Peyer's patch (tissue), 4 donors: Measurements from ENCODE around the gene HSD11B2. TPM values are rescaled to one million over a fixed set of nuclear protein-coding genes. Genes with fewer than 3 reads are reported as not detected.

ENCODE experiments used
- DNase-seq, 3 donors: peaks; one replicate each; pipeline ENCODE4 v3.0.0-alpha.2; 2017 to 2019
- H3K27ac ChIP-seq, 4 donors: fragments of 200-600 bp; sonication (generic); one replicate each; pipeline ENCODE4 v1.5.1; 2016 to 2019
- H3K27me3 ChIP-seq, 2 donors: fragments of 200-600 bp; sonication (generic); one replicate each; pipeline ENCODE4 v1.5.1; 2019
- H3K36me3 ChIP-seq, 3 donors: fragments of 200-600 bp; sonication (generic); one replicate each; pipeline ENCODE4 v1.5.1; 2016 to 2019
- H3K4me1 ChIP-seq, 4 donors: fragments of 200-600 bp; sonication (generic); one replicate each; pipeline ENCODE4 v1.5.1; 2016 to 2019
- H3K4me3 ChIP-seq, 4 donors: fragments of 200-600 bp; sonication (generic); 1 replicate in 3 of 4; 2 replicates in 1 of 4; pipeline ENCODE4 v1.5.1; 2016 to 2019; ENCODE audit warnings: mild to moderate bottlenecking in 1 of 4
- H3K9me3 ChIP-seq, 4 donors: fragments of 200-600 bp; sonication (generic); one replicate each; pipeline ENCODE4 v1.5.1; 2016 to 2019; ENCODE audit warnings: mild to moderate bottlenecking in 1 of 4
- POLR2A ChIP-seq, 2 donors: fragments of 450-650 bp; IDR thresholded peaks; one replicate each; pipeline ENCODE4 v1.5.1; 2017; ENCODE audit warnings: antibody characterized with exemption in 2 of 2, mild to moderate bottlenecking in 2 of 2, moderate library complexity in 2 of 2
- total RNA-seq, 4 donors: library from RNA; depleted of rRNA; stranded (reverse); fragments of >200 nt; gene quantifications; one replicate each; pipeline ENCODE4 v1.1.0, GENCODE V29; 2016
- TF ChIP-seq, protein P1 (sequence below), 6 experiments: fragments of 450-650 bp in 4 of 6; fragments of 200-600 bp in 2 of 6; sonication (generic) in 1 of 6; IDR thresholded peaks; one replicate each; pipeline ENCODE4 v1.5.1; 2017 to 2019; ENCODE audit warnings: antibody characterized with exemption in 6 of 6, mild to moderate bottlenecking in 3 of 6, moderate library complexity in 1 of 6

The HSD11B2 gene
- 100 to 1,000 TPM; 116 to 688 (median 499) TPM for total RNA-seq

DNA sequence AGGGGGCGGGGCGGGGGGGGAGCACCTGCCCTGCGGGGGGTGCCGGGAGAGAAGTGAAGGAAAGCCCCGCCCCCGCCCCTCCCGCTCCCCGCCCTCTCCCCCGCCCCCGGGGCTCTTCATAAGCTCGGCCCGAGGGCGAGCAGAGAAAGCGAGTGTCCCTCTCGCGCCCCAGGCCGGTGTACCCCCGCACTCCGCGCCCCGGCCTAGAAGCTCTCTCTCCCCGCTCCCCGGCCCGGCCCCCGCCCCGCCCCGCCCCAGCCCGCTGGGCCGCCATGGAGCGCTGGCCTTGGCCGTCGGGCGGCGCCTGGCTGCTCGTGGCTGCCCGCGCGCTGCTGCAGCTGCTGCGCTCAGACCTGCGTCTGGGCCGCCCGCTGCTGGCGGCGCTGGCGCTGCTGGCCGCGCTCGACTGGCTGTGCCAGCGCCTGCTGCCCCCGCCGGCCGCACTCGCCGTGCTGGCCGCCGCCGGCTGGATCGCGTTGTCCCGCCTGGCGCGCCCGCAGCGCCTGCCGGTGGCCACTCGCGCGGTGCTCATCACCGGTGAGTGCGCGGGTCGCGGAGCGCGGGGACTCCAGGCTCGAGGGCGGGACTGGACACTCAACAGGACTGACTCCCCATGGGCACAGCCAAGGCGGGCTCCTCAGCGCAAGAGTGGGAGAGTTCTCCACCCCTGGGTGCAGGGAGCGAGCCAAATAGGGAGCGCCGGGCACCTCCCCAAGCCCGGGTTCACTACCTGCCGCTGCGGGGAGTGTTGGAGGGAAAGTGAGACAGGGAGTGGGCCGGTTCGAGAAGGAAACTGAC lies at the start of gene HSD11B2:
Gene HSD11B2, plus strand, starts transcription at position 145 of the 798 bp plus-strand sequence. Its CDS starts 128 bp downstream, at position 273.
- Histone ChIP-seq H3K4me3 (peak within 1 kb of the TSS; percentile 43 to 92 (median 58)), H3K27ac (peak within 1 kb of the TSS; percentile 49 to 99 (median 86)), H3K36me3 (peaks cover 0 to 10% (median 0%) of the 10 kb centered on the region in 3 donors), H3K4me1 (peaks cover 0 to 28% (median 15%) of the 10 kb centered on the region in 4 donors), H3K27me3 (no peaks in the 10 kb centered on the region), H3K9me3 (no peaks in the 10 kb centered on the region)
- TF ChIP-seq POLR2A (IDR thresholded peaks at IDR 0.05): peak in 1 of 2 donors; percentile 88
- TF ChIP-seq, protein P1, sequence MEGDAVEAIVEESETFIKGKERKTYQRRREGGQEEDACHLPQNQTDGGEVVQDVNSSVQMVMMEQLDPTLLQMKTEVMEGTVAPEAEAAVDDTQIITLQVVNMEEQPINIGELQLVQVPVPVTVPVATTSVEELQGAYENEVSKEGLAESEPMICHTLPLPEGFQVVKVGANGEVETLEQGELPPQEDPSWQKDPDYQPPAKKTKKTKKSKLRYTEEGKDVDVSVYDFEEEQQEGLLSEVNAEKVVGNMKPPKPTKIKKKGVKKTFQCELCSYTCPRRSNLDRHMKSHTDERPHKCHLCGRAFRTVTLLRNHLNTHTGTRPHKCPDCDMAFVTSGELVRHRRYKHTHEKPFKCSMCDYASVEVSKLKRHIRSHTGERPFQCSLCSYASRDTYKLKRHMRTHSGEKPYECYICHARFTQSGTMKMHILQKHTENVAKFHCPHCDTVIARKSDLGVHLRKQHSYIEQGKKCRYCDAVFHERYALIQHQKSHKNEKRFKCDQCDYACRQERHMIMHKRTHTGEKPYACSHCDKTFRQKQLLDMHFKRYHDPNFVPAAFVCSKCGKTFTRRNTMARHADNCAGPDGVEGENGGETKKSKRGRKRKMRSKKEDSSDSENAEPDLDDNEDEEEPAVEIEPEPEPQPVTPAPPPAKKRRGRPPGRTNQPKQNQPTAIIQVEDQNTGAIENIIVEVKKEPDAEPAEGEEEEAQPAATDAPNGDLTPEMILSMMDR (IDR thresholded peaks at IDR 0.05): no peak
- DNase-seq: peak; percentile 22 to 94 (median 88)

DNA sequence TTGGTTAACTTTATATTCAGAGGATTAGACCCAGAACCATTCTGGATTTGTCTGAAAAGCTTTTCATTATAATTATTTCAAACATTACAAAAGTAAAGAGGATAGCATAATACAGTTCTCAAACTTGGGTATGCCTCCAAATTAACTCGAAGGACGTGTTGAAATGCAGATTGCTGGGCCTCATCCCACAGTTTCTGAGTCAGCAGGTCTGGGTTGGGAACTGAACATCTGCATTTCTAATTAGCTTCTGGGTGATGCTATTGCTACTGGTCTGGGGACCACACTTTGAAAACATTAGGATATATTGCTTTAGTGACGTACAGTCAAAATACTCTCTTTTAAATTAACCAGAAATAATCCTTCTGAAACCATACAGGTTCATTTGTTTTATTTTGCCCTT lies 47.6 kb upstream of the HSD11B2 start:
- TF ChIP-seq, protein P1 (IDR thresholded peaks at IDR 0.05): no peak
- TF ChIP-seq POLR2A (IDR thresholded peaks at IDR 0.05): no peak
- H3K36me3 ChIP-seq: no peaks in the 10 kb centered on the region
- no peaks in the 10 kb centered on the region for H3K9me3 ChIP-seq
- H3K27ac ChIP-seq: no peak overlapping the region
- DNase-seq: no peak
- no peaks in the 10 kb centered on the region for H3K4me1 ChIP-seq
- H3K4me3 ChIP-seq: no peak overlapping the region
- H3K27me3 ChIP-seq: no peaks in the 10 kb centered on the region

DNA sequence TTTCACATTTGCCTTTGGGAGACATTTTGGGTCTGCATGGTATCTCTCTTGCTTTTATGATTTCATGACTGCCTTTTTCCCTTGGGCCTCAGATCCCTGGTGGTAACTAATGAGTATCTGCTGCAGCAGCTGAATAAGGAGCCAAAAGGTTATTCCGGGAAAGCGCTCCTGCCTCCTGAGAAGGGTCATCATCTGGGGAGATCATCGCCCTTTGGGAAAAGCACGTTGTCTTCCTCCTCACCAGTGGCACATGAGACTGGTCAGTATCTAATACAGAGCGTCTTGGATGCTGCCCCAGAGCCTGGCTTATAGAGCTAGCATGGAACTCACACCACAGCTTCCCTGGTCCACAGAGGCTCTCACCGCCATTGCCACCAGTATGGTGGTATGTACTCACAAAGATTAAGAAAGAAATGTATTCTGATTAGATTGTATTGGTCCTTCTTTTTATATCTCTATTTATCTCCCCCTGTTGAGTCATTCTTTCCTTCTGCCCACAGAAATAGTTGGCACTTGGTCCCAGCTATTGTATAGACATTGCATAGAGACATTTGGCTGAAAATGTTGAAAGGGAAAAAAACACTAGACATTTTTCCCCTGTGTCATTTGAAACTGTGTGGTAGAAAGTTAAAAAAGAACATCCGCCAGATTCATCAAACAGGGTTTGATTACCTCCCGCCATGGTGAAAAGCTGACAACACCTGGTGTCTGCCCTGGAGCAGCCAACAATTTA lies 46.0 kb upstream of the HSD11B2 start:
- Histone ChIP-seq H3K4me1 (no peaks in the 10 kb centered on the region), H3K4me3 (no peak overlapping the region), H3K27ac (no peak overlapping the region), H3K9me3 (no peaks in the 10 kb centered on the region), H3K27me3 (no peaks in the 10 kb centered on the region), H3K36me3 (no peaks in the 10 kb centered on the region)
- TF ChIP-seq, protein P1 (IDR thresholded peaks at IDR 0.05): no peak
- no peak for TF ChIP-seq POLR2A (IDR thresholded peaks at IDR 0.05)
- peak in 1 of 3 donors; percentile 13 for DNase-seq

DNA sequence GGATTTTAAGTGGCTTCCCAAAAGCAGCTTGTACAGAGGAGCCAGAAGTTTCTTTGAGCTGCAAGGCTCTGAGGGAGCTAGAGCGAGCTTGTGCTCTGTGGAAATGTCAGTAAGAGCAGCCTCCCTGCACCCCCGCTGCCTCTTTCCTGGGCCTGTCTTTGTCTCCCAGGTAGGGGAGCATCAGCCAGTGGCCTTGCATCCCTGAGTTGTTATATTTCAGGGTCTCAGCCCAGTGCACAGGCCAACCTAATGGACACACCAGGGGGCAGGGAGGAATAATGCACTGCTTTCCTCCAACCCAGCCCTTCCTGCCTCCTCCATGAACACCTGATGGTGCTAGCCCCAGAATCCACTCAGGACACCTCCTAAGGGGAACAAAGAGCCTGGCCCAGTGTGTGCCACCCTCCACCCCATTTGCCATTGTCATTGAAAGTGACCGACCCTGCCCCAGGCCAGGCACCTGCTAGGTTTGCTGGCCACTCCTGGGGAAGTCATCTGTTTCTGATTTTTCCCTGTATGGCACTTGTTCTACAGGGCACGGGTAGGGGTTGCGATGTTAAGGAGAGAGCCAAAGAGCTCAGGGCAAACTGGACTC lies 44.0 kb upstream of the HSD11B2 start:
- Histone ChIP-seq H3K9me3 (no peaks in the 10 kb centered on the region), H3K27me3 (no peaks in the 10 kb centered on the region), H3K4me3 (no peak overlapping the region), H3K4me1 (peaks cover 0 to 12% (median 0%) of the 10 kb centered on the region in 4 donors), H3K36me3 (no peaks in the 10 kb centered on the region), H3K27ac (no peak overlapping the region)
- DNase-seq: peak in 1 of 3 donors; percentile 41
- TF ChIP-seq POLR2A (IDR thresholded peaks at IDR 0.05): no peak
- TF ChIP-seq, protein P1 (IDR thresholded peaks at IDR 0.05): no peak

DNA sequence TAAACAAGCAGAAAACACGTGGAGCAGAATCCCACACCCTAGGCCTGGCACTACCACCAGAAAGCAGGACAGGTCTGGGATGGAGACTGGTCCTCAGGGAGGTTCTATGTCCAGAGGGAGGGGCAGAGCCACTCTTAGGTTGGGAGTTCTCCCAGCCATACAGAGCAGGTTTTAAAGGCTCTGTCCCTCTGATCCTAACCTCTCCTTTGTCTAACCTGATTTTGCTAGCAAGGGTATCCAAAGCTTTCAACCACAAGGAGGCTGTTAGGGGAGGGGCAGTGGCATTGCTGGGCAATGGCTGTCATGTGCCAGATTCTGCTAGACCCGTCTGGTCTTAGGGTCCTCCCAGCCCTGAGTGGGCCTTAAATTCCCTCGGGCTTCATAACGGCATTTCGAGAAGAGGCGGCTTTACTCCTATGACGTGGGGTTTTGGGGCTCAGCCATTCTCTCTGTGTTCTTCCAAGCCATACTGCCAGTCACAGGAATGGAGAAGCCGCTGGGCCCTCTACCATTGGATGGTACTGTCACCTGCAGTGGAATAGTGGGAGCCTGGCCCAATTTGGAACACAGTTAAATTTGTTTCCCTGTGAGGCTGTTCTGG lies 43.3 kb upstream of the HSD11B2 start:
- Histone ChIP-seq H3K4me1 (peaks cover 0 to 18% (median 0%) of the 10 kb centered on the region in 4 donors), H3K27me3 (no peaks in the 10 kb centered on the region), H3K9me3 (no peaks in the 10 kb centered on the region), H3K27ac (no peak overlapping the region), H3K4me3 (no peak overlapping the region), H3K36me3 (no peaks in the 10 kb centered on the region)
- no peak for TF ChIP-seq POLR2A (IDR thresholded peaks at IDR 0.05)
- TF ChIP-seq, protein P1 (IDR thresholded peaks at IDR 0.05): no peak
- DNase-seq: peak in 1 of 3 donors; percentile 23
